Cardiac septum (tissue), 1 donor: ENCODE data around the gene LRRC8E. TPM values are rescaled to one million over a fixed set of nuclear protein-coding genes. Genes with fewer than 3 reads are reported as not detected.

Experiments
- DNase-seq: peaks from one replicate; pipeline ENCODE4 v3.0.0-alpha.2; 2020; ENCODE audit warnings: low spot score
- intact Hi-C: fragments of 100-400 bp; cut with DNase I; formaldehyde crosslinking; loops from one replicate; pipeline ENCODE4 v1.14.0; 2022
- total RNA-seq: library from RNA; stranded (reverse); fragmentation: NEBNext Ultra II Directional; extraction: Animal tissue kit (Norgen Biotek cat#: 25700); gene quantifications from one replicate; pipeline ENCODE4 v1.2.1, GENCODE V29; 2021
- donor health status: DM: no; HTN: no; CAD: no.

LRRC8E gene
- total RNA-seq, 1 donor from 2014 or later, result 0.30 TPM

- intact Hi-C loops, result loop anchor here (10.0 kb wide), 1 partner anchor 213 kb away; no protein-coding TSS in a partner anchor
- DNase-seq, result no peak
These were observed 53.7 kb downstream of the LRRC8E start for GRCh38 chr19:7941895-7942596.

DNA sequence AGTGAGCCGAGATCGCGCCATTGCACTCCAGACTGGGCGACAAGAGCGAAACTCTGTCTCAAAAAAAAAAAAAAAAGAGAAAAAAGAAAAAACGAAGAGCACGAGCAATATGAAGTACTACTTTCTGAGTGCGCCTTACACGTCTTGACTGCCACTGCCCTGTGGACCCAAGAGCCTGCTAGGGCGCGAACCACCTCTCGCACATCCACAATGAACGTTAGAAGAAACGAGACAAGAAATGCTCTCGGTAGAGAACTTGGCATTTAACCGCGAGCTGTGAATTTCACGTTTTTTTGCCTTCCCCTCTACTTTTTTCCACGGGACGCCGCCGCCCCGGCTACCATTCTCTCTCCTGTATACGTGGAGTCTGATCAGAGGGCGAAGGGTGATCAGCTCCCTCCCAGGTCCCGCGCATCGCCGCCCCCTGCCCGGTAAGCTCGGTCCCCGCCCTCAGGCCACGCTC is 54.7 kb downstream of the LRRC8E start:
- no peak for DNase-seq
- intact Hi-C loops, result loop anchor here (10.0 kb wide), 1 partner anchor 212 kb away; no protein-coding TSS in a partner anchor

DNA sequence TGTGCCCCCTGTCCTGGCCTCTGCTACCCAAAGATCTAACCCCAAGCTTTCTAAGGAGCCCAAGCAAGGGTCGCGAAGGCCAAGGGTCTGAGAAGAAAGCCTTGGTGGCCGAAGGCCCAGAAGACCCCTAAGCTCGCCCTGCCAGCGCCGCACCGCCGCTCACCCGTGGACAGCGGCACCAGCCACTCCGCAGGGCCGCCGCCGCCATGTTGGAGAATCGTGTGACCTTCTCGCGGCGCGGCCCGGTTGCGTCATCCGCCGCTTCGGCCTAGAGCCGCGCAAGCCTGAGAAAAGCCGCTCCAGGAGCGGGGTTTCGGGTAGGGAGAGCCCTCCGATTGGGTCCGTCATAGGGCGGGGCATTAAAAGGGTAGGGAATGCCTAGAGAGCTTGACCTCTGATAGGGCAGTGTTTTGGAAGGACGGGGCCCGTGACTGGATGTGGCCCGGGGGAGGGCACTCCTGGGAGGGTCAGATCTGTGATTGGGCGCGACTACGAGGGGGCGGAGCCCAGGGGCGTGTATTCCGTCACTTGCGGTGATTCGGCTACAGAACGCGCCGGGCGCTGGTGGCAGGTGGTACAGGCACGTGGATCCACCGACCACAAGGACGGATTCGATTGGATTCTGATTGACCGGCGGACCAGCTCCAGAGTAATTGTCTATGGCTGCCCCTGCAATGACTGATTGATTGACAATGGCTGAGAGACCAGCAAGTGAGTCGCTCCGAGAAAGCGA is 55.3 kb downstream of the LRRC8E start, which contains the start of gene TIMM44:
TIMM44 (minus strand) TSS at position 223 of the 733 bp plus-strand sequence; CDS start at position 208, 15 bp downstream.
- peak; percentile 100 for DNase-seq
- intact Hi-C loops, result loop anchor here (1.0 to 10.0 kb wide), 3 partner anchors 59 to 309 kb away; no protein-coding TSS in a partner anchor

GRCh38 chr19:7944177-7944761 is 56.0 kb downstream of the LRRC8E start:
- peak; percentile 87 for DNase-seq
- intact Hi-C loops, result loop anchor here (1.0 to 10.0 kb wide), 3 partner anchors 58 to 309 kb away; no protein-coding TSS in a partner anchor

DNA sequence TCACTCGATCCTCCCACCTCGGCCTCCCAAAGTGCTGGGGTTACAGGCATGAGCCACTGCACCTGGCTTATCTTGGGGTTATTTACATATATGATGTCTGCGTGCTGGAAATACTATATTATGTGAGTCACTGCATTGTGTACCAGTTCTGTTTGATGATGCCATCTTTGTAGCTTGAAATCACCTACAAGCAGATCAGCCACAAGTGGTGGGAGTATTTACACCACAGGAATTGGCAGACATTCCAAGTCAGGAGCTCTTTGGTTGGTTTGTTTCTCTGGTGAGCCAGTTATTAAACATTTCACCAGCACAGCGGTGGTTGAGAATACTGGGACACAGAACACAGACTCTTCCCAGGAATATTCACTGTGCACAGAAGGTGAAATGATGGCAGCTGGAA is 59.6 kb downstream of the LRRC8E start:
- DNase-seq, result no peak
- intact Hi-C loops, result loop anchor here (10.0 kb wide), 1 partner anchor 207 kb away; no protein-coding TSS in a partner anchor

Other genes starting within 250 kb of the LRRC8E start
- gene RETN, start 219.5 kb upstream of the LRRC8E start, total RNA-seq, result 0.75 TPM
- gene MCEMP1, start 211.4 kb upstream of the LRRC8E start, total RNA-seq, result 0.54 TPM
- gene TRAPPC5, start 207.7 kb upstream of the LRRC8E start, total RNA-seq, result 77.0 TPM
- not detected for gene FCER2, start 186.4 kb upstream of the LRRC8E start, total RNA-seq
- gene CLEC4G, start 156.4 kb upstream of the LRRC8E start, total RNA-seq, result 0.92 TPM
- gene CD209, start 141.0 kb upstream of the LRRC8E start, total RNA-seq, result 7.6 TPM
- not detected for gene CLEC4M, start 125.3 kb upstream of the LRRC8E start, total RNA-seq
- 23.6 TPM for gene EVI5L, start 58.3 kb upstream of the LRRC8E start, total RNA-seq
- 0.13 TPM for gene PRR36, start 14.1 kb upstream of the LRRC8E start, total RNA-seq
- gene MAP2K7, start 15.4 kb downstream of the LRRC8E start, total RNA-seq, result 28.6 TPM
- 3.0 TPM for gene TGFBR3L, start 26.3 kb downstream of the LRRC8E start, total RNA-seq
- gene SNAPC2, start 31.8 kb downstream of the LRRC8E start, total RNA-seq, result 12.3 TPM
- gene CTXN1, start 37.6 kb downstream of the LRRC8E start, total RNA-seq, result 0.24 TPM
- gene TIMM44, start 55.2 kb downstream of the LRRC8E start, total RNA-seq, result 82.6 TPM
- 55.2 TPM for gene ELAVL1, start 117.1 kb downstream of the LRRC8E start, total RNA-seq
- gene CCL25, start 164.2 kb downstream of the LRRC8E start, total RNA-seq, result not detected